H1 (cell line): ENCODE results near the gene MYH11. TPM values are rescaled to one million over a fixed set of nuclear protein-coding genes. Genes with fewer than 3 reads are reported as not detected.
A peak's percentile ranks its signal among the peaks of the same experiment; 100 is the strongest.

Source experiments
- CTCF ChIA-PET: fragments of 300-600 bp; sonication (Branson Sonifier 250); formaldehyde crosslinking; loops from one replicate; lab custom pipeline; 2021; ENCODE audit not compliant: partially characterized antibody; lab: Charles Lee
- POLR2A ChIA-PET: fragments of 300-600 bp; sonication (Branson Sonifier 250); formaldehyde crosslinking; loops from one replicate; lab custom pipeline; 2021; ENCODE audit warnings: inconsistent platforms; ENCODE audit not compliant: partially characterized antibody; lab: Charles Lee
- DNase-seq, 2 experiments: peaks; one replicate each; pipeline versions ENCODE4 v3.0.0 to v3.0.0-alpha.2; 2010 to 2022; ENCODE audit warnings: low spot score in 2 of 2, low read depth in 1 of 2, mixed read lengths in 1 of 2
- FAIRE-seq: peaks from 2 replicates; lab custom pipeline; 2011; peaks lifted over from hg19 to GRCh38; lab: Jason Lieb, UNC
- H2AFZ ChIP-seq: 2 replicates; pipeline ENCODE4 v1.8.1; 2012; ENCODE audit warnings: low read length, inconsistent platforms
- H2AK5ac ChIP-seq: 2 replicates; pipeline ENCODE4 v1.6.1; 2013; ENCODE audit warnings: low read depth, low read length
- H2BK120ac ChIP-seq: replicated peaks from 2 replicates; pipeline ENCODE3; 2013; ENCODE audit warnings: low read depth, low read length, inconsistent platforms
- H2BK12ac ChIP-seq: 2 replicates; pipeline ENCODE4 v1.6.1; 2013; ENCODE audit warnings: low read depth, low read length
- H2BK15ac ChIP-seq: 2 replicates; pipeline ENCODE4 v1.6.1; 2013; ENCODE audit warnings: low read length
- H2BK20ac ChIP-seq: 2 replicates; pipeline ENCODE4 v1.6.1; 2013; ENCODE audit warnings: low read length
- H2BK5ac ChIP-seq: 2 replicates; pipeline ENCODE4 v1.6.1; 2013; ENCODE audit warnings: low read depth, low read length
- H3K14ac ChIP-seq: 2 replicates; pipeline ENCODE4 v1.6.1; 2013; ENCODE audit warnings: inconsistent platforms; ENCODE audit not compliant: insufficient read length
- H3K18ac ChIP-seq: 2 replicates; pipeline ENCODE4 v1.6.1; 2013; ENCODE audit warnings: low read length; ENCODE audit errors: extremely low read depth
- H3K23ac ChIP-seq: 2 replicates; pipeline ENCODE4 v1.6.1; 2013; ENCODE audit warnings: inconsistent platforms; ENCODE audit not compliant: insufficient read length
- H3K23me2 ChIP-seq: 2 replicates; pipeline ENCODE4 v1.6.1; 2013; ENCODE audit warnings: low read depth, low read length
- H3K27ac ChIP-seq: 2 replicates; pipeline ENCODE4 v1.6.1; 2011; ENCODE audit warnings: low read depth, low read length, inconsistent platforms
- H3K27me3 ChIP-seq, 4 experiments: replicated peaks in 1 of 4; 1 replicate in 1 of 4; 2 replicates in 3 of 4; pipeline versions ENCODE4 v1.6.1 to v1.8.1; 2011 to 2013; ENCODE audit warnings: low read length in 3 of 4, mild to moderate bottlenecking in 3 of 4, inconsistent platforms in 2 of 4, mixed read lengths in 2 of 4, moderate library complexity in 1 of 4; ENCODE audit not compliant: control insufficient read depth in 3 of 4, insufficient read depth in 3 of 4; ENCODE audit errors: extremely low read depth in 1 of 4
- H3K36me3 ChIP-seq, 4 experiments: 2 replicates each; pipeline versions ENCODE4 v1.6.1 to v1.8.1; 2011 to 2013; ENCODE audit warnings: mild to moderate bottlenecking in 4 of 4, low read length in 3 of 4, moderate library complexity in 2 of 4, control low read depth in 1 of 4, inconsistent platforms in 1 of 4; ENCODE audit not compliant: insufficient read depth in 4 of 4, control insufficient read depth in 2 of 4
- H3K4ac ChIP-seq: replicated peaks from 2 replicates; pipeline ENCODE3; 2013; ENCODE audit warnings: low read length, low read depth, mixed read lengths, inconsistent platforms; ENCODE audit not compliant: insufficient read length
- H3K4me1 ChIP-seq, 4 experiments: replicated peaks in 1 of 4; 1 replicate in 1 of 4; 2 replicates in 3 of 4; pipeline versions ENCODE4 v1.6.1 to v1.8.1; 2011 to 2013; ENCODE audit warnings: low read length in 3 of 4, inconsistent platforms in 2 of 4, mixed read lengths in 1 of 4; ENCODE audit not compliant: insufficient read depth in 4 of 4, control insufficient read depth in 3 of 4
- H3K4me2 ChIP-seq, 2 experiments: 2 replicates each; pipeline versions ENCODE4 v1.6.1 to v1.8.1; 2011 to 2013; ENCODE audit warnings: low read depth in 2 of 2, low read length in 2 of 2, control low read depth in 1 of 2, inconsistent platforms in 1 of 2, mild to moderate bottlenecking in 1 of 2; ENCODE audit not compliant: insufficient read depth in 1 of 2
- H3K4me3 ChIP-seq, 4 experiments: fragments of 200-600, 300-600 bp in 1 of 4; sonication (generic), shearing (Covaris generic), sonication (Bioruptor Twin) in 1 of 4; 2 replicates each; pipeline versions ENCODE4 v1.5.1 to v1.8.1; 2011 to 2016; ENCODE audit warnings: low read length in 4 of 4, low read depth in 3 of 4, control low read depth in 2 of 4, inconsistent platforms in 2 of 4, mild to moderate bottlenecking in 2 of 4, mixed read lengths in 1 of 4, moderate library complexity in 1 of 4; ENCODE audit not compliant: insufficient read depth in 2 of 4; ENCODE audit errors: extremely low read depth in 1 of 4
- H3K56ac ChIP-seq: replicated peaks from 2 replicates; pipeline ENCODE3; 2013; ENCODE audit warnings: low read depth, mild to moderate bottlenecking, mixed read lengths, low read length, inconsistent platforms; ENCODE audit not compliant: insufficient read length
- H3K79me1 ChIP-seq: 2 replicates; pipeline ENCODE4 v1.6.1; 2013; ENCODE audit warnings: low read depth, low read length, control low read depth
- H3K79me2 ChIP-seq, 2 experiments: 2 replicates each; pipeline versions ENCODE4 v1.6.1 to v1.8.1; 2012 to 2013; ENCODE audit warnings: low read length in 2 of 2, mild to moderate bottlenecking in 2 of 2, inconsistent platforms in 1 of 2; ENCODE audit not compliant: insufficient read depth in 2 of 2, control insufficient read depth in 1 of 2
- H3K9ac ChIP-seq, 4 experiments: replicated peaks in 1 of 4; 1 replicate in 1 of 4; 2 replicates in 3 of 4; pipeline versions ENCODE4 v1.6.1 to v1.8.1; 2011 to 2013; ENCODE audit warnings: low read depth in 3 of 4, low read length in 3 of 4, control low read depth in 2 of 4, mild to moderate bottlenecking in 2 of 4, moderate library complexity in 2 of 4, inconsistent platforms in 1 of 4; ENCODE audit errors: extremely low read depth in 1 of 4
- H3K9me3 ChIP-seq, 2 experiments: 2 replicates each; pipeline versions ENCODE4 v1.6.1 to v1.8.1; 2012 to 2013; ENCODE audit warnings: mild to moderate bottlenecking in 2 of 2, moderate library complexity in 2 of 2, control low read depth in 1 of 2, inconsistent platforms in 1 of 2, low read depth in 1 of 2, low read length in 1 of 2, mixed read lengths in 1 of 2; ENCODE audit not compliant: insufficient read depth in 2 of 2
- H4K20me1 ChIP-seq, 2 experiments: replicated peaks in 1 of 2; 2 replicates each; pipeline versions ENCODE3 to v1.8.1; 2011 to 2013; ENCODE audit warnings: inconsistent platforms in 2 of 2, low read length in 2 of 2, mild to moderate bottlenecking in 1 of 2; ENCODE audit not compliant: insufficient read depth in 2 of 2, control insufficient read depth in 1 of 2
- H4K5ac ChIP-seq: 2 replicates; pipeline ENCODE4 v1.6.1; 2013; ENCODE audit warnings: low read length, low read depth, mixed read lengths, inconsistent platforms; ENCODE audit not compliant: insufficient read length
- H4K8ac ChIP-seq: 2 replicates; pipeline ENCODE4 v1.8.0; 2013; ENCODE audit warnings: mild to moderate bottlenecking, moderate library complexity, low read length, inconsistent platforms; ENCODE audit not compliant: insufficient read depth; ENCODE audit errors: extremely low read depth
- H4K91ac ChIP-seq: replicated peaks from 2 replicates; pipeline ENCODE3; 2013; ENCODE audit warnings: low read length, mixed read lengths, inconsistent platforms; ENCODE audit not compliant: insufficient read length
- BACH1 ChIP-seq: IDR thresholded peaks from 2 replicates; pipeline ENCODE4 v1.6.1; 2012; ENCODE audit warnings: low read length, improper control_type of control experiment
- CEBPB ChIP-seq: IDR thresholded peaks from 2 replicates; pipeline ENCODE4 v1.6.1; 2012; ENCODE audit warnings: low read depth, low read length
- WGBS, 2 experiments: shearing (Covaris generic) in 1 of 2; methylation state at CpG; one replicate each; pipeline versions ENCODE4 v1.1.6 to v1.1.7; 2013 to 2015; ENCODE audit warnings: low lambda C conversion rate in 2 of 2, mixed read lengths in 2 of 2, inconsistent platforms in 1 of 2, low coverage in 1 of 2, missing lambda C conversion rate in 1 of 2; ENCODE audit not compliant: insufficient replicate concordance in 2 of 2, insufficient coverage in 1 of 2, insufficient read length in 1 of 2; ENCODE audit errors: extremely low coverage in 1 of 2, missing lambda C conversion rate in 1 of 2; 5-methylcytosine and 5-hydroxymethylcytosine counted together
- polyA plus RNA-seq, 7 experiments: library from polyadenylated mRNA; depleted of rRNA in 3 of 7; stranded (reverse) in 5 of 7; unstranded in 2 of 7; fragments of >200 nt in 5 of 7; fragments of 200-250 nt in 2 of 7; gene quantifications; 1 replicate in 5 of 7; 2 replicates in 1 of 7; 4 replicates in 1 of 7; pipeline versions ENCODE4 v1.2.1 to v1.2.3, GENCODE V29; 2011 to 2013; ENCODE audit warnings: missing spikeins in 2 of 7, mixed read lengths in 2 of 7
- total RNA-seq: library from RNA; stranded (reverse); fragmentation: NEBNext Ultra II Directional; extraction: Animal tissue kit (Norgen Biotek cat#: 25700); gene quantifications from 2 replicates; pipeline ENCODE4 v1.2.1, GENCODE V29; 2021

Gene MYH11
- total and polyA plus RNA-seq, 2 of the 8 experiments (the other 6 are each of a cell fraction or from before 2014, with no cell fraction given): 0.11 to 0.78 TPM

DNA sequence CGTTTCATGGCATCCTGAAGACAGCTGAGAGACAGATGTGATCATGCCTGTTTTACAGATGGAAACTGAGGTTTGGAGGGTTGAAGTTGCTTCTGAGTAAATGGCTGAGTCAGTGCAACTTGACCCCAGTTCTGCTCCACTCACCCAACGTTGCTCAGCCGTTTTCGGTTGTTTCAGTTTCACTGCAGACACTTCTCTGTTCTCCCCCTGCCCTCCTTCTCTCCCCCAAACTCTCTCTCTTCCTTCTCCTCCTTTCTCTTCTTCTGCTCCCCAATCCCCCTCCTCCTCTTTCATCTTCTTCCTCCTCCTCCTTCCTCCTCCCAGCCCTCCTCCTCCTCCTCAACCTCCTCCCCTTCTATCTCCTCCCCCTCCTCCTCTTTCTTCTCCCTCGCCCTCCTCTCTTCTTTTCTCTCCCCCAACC lies 41.0 kb upstream of the MYH11 start:
- Histone ChIP-seq H3K18ac (no peak overlapping the region), H3K4me2 (no peak overlapping the region), H4K8ac (no peak overlapping the region), H3K23me2 (peaks cover 3% of the 10 kb centered on the region; the same call in 1 of the 2 replicates), H3K4me1 (no peaks in the 10 kb centered on the region), H2AFZ (peak overlapping the region; percentile 40), H2BK5ac (no peak overlapping the region), H3K27me3 (no peaks in the 10 kb centered on the region), H2BK20ac (no peak overlapping the region), H3K56ac (no peak overlapping the region), H3K79me2 (no peaks in the 10 kb centered on the region), H3K14ac (no peak overlapping the region), H3K9ac (no peak overlapping the region), H2BK15ac (0 out of 2 replicates have a peak overlapping the region, but pooled peaks have one; percentile 72)
- ChIA-PET CTCF (interaction anchor here (0.8 to 1.0 kb wide), 2 partner anchors 24 to 164 kb away, joined by 3 read pairs; no protein-coding TSS in a partner anchor), POLR2A (interaction anchor here (1.0 to 3.9 kb wide), 3 partner anchors 10 to 71 kb away, joined by 3 to 20 read pairs (median 3); partner anchors contain the start of gene CEP20)
- no peak for FAIRE-seq
- 82% methylated on average over 5 of the region's 5 CpGs; no CpG with 5 or more reads in 1 of the 2 experiments for WGBS, 2 experiments
- TF ChIP-seq CEBPB (no peak), BACH1 (peak; percentile 47; the same call in 1 of the 2 replicates)
- TF ChIP-seq, all 59 proteins: peak for 1
- H4K20me1 ChIP-seq: no peaks in the 10 kb centered on the region
- H2AK5ac ChIP-seq: no peak overlapping the region
- H3K27ac ChIP-seq: no peak overlapping the region
- H3K4me3 ChIP-seq: no peak overlapping the region
- H4K91ac ChIP-seq: no peak overlapping the region
- H3K4ac ChIP-seq: no peak overlapping the region
- no peak for DNase-seq
- H3K9me3 ChIP-seq: no peaks in the 10 kb centered on the region
- no peak overlapping the region for H2BK120ac ChIP-seq
- H3K36me3 ChIP-seq: no peaks in the 10 kb centered on the region
- no peak overlapping the region for H3K23ac ChIP-seq
- H4K5ac ChIP-seq: no peak overlapping the region
- peak overlapping the region; percentile 85; the same call in 1 of the 2 replicates for H2BK12ac ChIP-seq
- H3K79me1 ChIP-seq: no peaks in the 10 kb centered on the region
